DND-41 (cell line): ENCODE measurements around the gene IBA57.

Experiments
- ATAC-seq: fragments of 200-7000 bp; cut with Tn5 transposase; 3 replicates; pipeline ENCODE4 v1.9.1; 2021; ENCODE audit warnings: low read depth; ENCODE audit not compliant: insufficient read depth
- DNase-seq: peaks from one replicate; pipeline ENCODE4 v3.0.0-alpha.2; 2020
- H2AFZ ChIP-seq: 2 replicates; pipeline ENCODE4 v1.6.0; 2012; ENCODE audit warnings: low read depth, low read length
- H3K27ac ChIP-seq: 2 replicates; pipeline ENCODE4 v1.5.1; 2012; ENCODE audit warnings: low read length, inconsistent platforms
- H3K27me3 ChIP-seq: fragments of 200-600 bp; sonication (generic); 2 replicates; pipeline ENCODE4 v1.6.0; 2012; ENCODE audit warnings: low read length, mild to moderate bottlenecking, inconsistent platforms; ENCODE audit not compliant: insufficient read depth, poor library complexity
- H3K36me3 ChIP-seq: 2 replicates; pipeline ENCODE4 v1.5.1; 2012; ENCODE audit warnings: low read length, inconsistent platforms; ENCODE audit not compliant: insufficient read depth
- H3K4me1 ChIP-seq: 2 replicates; pipeline ENCODE4 v1.5.1; 2012; ENCODE audit warnings: mild to moderate bottlenecking, low read length; ENCODE audit not compliant: insufficient read depth
- H3K4me2 ChIP-seq: 2 replicates; pipeline ENCODE4 v1.6.0; 2012; ENCODE audit warnings: mild to moderate bottlenecking, moderate library complexity, low read length, inconsistent platforms; ENCODE audit not compliant: insufficient read depth
- H3K4me3 ChIP-seq, 2 experiments: fragments of 200-600 bp in 1 of 2; shearing (Covaris generic) in 1 of 2; 2 replicates each; pipeline ENCODE4 v1.5.1; 2012 to 2016; ENCODE audit warnings: inconsistent platforms in 2 of 2, low read length in 2 of 2, mild to moderate bottlenecking in 2 of 2, low read depth in 1 of 2, moderate library complexity in 1 of 2
- H3K79me2 ChIP-seq: 2 replicates; pipeline ENCODE4 v1.6.0; 2012; ENCODE audit warnings: low read length, inconsistent platforms; ENCODE audit not compliant: insufficient read depth
- H3K9ac ChIP-seq: 2 replicates; pipeline ENCODE4 v1.6.0; 2012; ENCODE audit warnings: low read depth, mild to moderate bottlenecking, inconsistent platforms, low read length, moderate library complexity
- H3K9me3 ChIP-seq: 2 replicates; pipeline ENCODE4 v1.5.1; 2012; ENCODE audit warnings: low read length, moderate library complexity, mild to moderate bottlenecking, inconsistent platforms; ENCODE audit not compliant: insufficient read depth, severe bottlenecking
- H4K20me1 ChIP-seq: 2 replicates; pipeline ENCODE4 v1.6.0; 2012; ENCODE audit warnings: low read length; ENCODE audit not compliant: insufficient read depth
- EZH2 ChIP-seq: IDR thresholded peaks from 3 replicates; pipeline ENCODE4 v1.6.1; 2012; ENCODE audit warnings: borderline replicate concordance, low read depth, mild to moderate bottlenecking, moderate library complexity, low read length, inconsistent platforms; ENCODE audit not compliant: severe bottlenecking
- TF ChIP-seq, protein P1 (sequence below): IDR thresholded peaks from 2 replicates; pipeline ENCODE4 v1.5.1; 2012; ENCODE audit warnings: borderline replicate concordance, low read length, moderate library complexity, mild to moderate bottlenecking; ENCODE audit not compliant: poor library complexity, severe bottlenecking; ENCODE audit errors: extremely low read depth

IBA57 gene

DNA sequence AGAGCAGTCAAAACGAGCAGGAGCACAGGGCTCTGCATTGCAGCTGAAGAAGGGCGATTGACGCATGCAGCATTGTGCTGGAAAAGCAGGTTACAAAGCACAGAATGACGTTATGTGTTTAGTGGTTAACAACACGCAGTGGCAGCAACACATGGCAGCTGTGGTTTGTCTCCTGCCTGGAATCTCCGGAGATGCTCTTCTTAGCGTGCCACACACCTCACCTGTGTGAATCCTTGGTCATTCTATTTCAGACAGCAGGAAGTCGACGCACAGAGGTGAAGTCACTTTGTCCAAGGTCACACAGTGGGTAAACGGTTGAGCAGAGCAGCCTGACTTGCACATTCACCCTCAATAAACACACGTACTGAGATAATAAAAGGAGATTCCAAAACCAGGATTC is 56.9 kb downstream of the IBA57 start:
- Histone ChIP-seq H3K36me3 (peaks cover 71% of the 10 kb centered on the region), H3K4me1 (no peaks in the 10 kb centered on the region), H3K4me3 (no peak overlapping the region), H3K79me2 (no peaks in the 10 kb centered on the region), H2AFZ (no peak overlapping the region), H4K20me1 (peaks cover 5% of the 10 kb centered on the region; the same call in 1 of the 2 replicates), H3K27me3 (no peaks in the 10 kb centered on the region), H3K27ac (no peak overlapping the region), H3K4me2 (no peak overlapping the region), H3K9me3 (no peaks in the 10 kb centered on the region), H3K9ac (no peak overlapping the region)
- ATAC-seq = no peak
- no peak for DNase-seq
- no peak for TF ChIP-seq EZH2
- TF ChIP-seq, protein P1, sequence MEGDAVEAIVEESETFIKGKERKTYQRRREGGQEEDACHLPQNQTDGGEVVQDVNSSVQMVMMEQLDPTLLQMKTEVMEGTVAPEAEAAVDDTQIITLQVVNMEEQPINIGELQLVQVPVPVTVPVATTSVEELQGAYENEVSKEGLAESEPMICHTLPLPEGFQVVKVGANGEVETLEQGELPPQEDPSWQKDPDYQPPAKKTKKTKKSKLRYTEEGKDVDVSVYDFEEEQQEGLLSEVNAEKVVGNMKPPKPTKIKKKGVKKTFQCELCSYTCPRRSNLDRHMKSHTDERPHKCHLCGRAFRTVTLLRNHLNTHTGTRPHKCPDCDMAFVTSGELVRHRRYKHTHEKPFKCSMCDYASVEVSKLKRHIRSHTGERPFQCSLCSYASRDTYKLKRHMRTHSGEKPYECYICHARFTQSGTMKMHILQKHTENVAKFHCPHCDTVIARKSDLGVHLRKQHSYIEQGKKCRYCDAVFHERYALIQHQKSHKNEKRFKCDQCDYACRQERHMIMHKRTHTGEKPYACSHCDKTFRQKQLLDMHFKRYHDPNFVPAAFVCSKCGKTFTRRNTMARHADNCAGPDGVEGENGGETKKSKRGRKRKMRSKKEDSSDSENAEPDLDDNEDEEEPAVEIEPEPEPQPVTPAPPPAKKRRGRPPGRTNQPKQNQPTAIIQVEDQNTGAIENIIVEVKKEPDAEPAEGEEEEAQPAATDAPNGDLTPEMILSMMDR = no peak

DNA sequence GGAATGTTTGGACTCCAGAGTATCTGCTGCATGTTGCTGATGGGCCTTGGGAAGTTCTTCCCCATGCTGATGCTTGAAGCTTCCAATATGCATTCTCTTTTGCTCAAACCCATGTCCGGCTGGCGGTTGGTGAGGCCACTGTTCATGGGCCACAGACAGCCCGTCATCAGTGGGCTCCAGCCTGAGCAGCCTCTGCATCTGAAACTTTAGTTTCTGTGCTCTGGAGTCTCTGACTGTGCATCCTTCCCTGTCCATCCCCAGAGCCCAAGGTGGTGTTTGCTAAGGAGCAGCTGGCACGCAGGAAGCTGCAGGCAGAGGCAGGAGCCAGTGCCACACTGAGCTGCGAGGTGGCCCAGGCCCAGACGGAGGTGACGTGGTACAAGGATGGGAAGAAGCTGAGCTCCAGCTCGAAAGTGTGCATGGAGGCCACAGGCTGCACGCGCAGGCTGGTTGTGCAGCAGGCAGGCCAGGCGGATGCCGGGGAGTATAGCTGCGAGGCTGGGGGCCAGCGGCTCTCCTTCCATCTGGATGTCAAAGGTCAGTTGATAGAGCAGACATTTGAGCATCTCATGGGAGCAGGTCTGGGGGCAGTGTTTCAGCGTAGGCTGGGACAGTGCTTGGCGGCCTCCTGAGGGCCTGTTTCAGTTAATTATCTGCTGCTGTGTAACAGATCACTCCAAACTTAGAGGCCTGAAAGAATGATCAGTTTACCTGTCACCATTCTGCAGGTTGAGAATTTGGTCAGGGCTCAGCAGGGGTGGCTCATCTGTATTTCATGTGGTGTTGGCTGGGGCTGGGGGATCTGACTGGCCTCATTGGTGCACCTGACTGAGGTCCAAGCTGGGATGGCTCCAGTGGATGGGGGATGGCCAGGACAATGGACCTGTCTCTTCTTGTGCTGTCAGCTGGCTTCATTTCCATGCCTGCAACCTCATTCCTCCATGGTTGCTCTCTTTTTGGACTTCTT is 58.9 kb downstream of the IBA57 start:
- H3K36me3 ChIP-seq = peaks cover 71% of the 10 kb centered on the region
- H3K4me3 ChIP-seq = no peak overlapping the region

DNA sequence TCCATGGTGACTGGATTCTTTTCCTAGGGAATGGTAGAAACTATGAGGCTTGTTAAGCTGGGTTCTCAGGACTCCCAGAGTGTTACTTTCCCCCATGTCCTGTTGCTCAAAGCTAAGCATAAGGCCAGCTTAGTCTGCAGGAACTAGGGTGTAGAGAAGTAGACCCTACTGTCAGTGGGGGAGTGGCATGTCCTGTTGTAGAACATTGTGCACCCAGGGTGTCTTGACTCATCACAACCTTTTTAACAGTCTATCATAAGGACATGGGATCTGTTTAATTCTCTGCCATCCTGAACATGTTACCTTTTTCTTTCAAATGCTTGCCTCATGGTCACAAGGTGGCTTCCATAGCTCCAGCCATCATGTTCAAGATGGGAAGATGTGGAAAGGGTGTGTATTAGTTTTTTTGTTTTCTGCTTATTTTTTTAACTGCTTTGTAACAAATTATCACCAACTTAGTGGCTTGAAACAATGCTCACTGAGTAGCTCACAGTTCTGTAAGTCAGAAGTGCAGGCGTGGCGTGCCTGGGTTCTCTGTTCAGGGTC is 59.6 kb downstream of the IBA57 start:
- peaks cover 63% of the 10 kb centered on the region for H3K36me3 ChIP-seq
- no peak overlapping the region for H3K4me3 ChIP-seq
- H3K27me3 ChIP-seq = no peaks in the 10 kb centered on the region
- H4K20me1 ChIP-seq = peaks cover 3% of the 10 kb centered on the region; the same call in 1 of the 2 replicates
- DNase-seq = no peak
- no peak overlapping the region for H3K4me2 ChIP-seq
- no peak overlapping the region for H3K27ac ChIP-seq
- no peaks in the 10 kb centered on the region for H3K79me2 ChIP-seq
- no peaks in the 10 kb centered on the region for H3K9me3 ChIP-seq
- H3K9ac ChIP-seq = no peak overlapping the region
- TF ChIP-seq EZH2 = no peak
- TF ChIP-seq, protein P1 = no peak
- no peak overlapping the region for H2AFZ ChIP-seq
- no peaks in the 10 kb centered on the region for H3K4me1 ChIP-seq
- ATAC-seq = no peak

More for the DNA sequence above, 58.9 kb downstream of the IBA57 start:
- no peak overlapping the region for H3K27ac ChIP-seq
- no peaks in the 10 kb centered on the region for H3K79me2 ChIP-seq
- no peaks in the 10 kb centered on the region for H3K9me3 ChIP-seq
- no peak overlapping the region for H2AFZ ChIP-seq
- no peak overlapping the region for H3K4me2 ChIP-seq
- no peaks in the 10 kb centered on the region for H3K4me1 ChIP-seq
- no peak for DNase-seq
- ATAC-seq = no peak
- H4K20me1 ChIP-seq = peaks cover 5% of the 10 kb centered on the region; the same call in 1 of the 2 replicates
- no peak for TF ChIP-seq EZH2
- TF ChIP-seq, protein P1 = no peak
- H3K27me3 ChIP-seq = no peaks in the 10 kb centered on the region
- no peak overlapping the region for H3K9ac ChIP-seq
